ENCODE results near the gene CALCOCO1.

DNA sequence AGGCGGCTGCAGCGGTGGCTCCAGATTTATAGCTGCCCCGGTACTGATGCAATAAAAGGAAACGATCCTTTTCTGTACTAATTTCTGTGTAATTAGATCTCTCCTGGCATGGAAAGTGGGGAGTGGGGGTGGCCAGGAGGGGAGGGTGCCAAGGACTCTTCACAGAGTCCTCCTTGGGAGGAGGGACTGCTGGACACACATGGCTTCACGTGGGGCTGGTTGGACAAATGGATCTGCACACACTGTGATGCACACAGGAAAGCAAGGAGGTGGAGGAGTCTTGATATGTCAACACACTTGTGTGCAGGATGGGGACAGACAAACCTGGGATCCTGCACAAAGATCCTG, 27.6 kb downstream of the CALCOCO1 start:
- no peak for TF ChIP-seq ZNF274 (IDR thresholded peaks at IDR 0.05; ENCODE audit: borderline replicate concordance, low read depth, low read length)
- no peak for TF ChIP-seq TBP (optimal IDR thresholded peaks at IDR 0.05; ENCODE audit: low read depth, low read length)
- no peak for TF ChIP-seq NONO (IDR thresholded peaks at IDR 0.05; ENCODE audit: low read depth in 2 of 2, low read length in 1 of 2)
- TF ChIP-seq ZNF133 (CRISPR knock-in tag; IDR thresholded peaks at IDR 0.05), result no peak
- no peak for TF ChIP-seq ATF7 (IDR thresholded peaks at IDR 0.05)
- TF ChIP-seq, protein P1, sequence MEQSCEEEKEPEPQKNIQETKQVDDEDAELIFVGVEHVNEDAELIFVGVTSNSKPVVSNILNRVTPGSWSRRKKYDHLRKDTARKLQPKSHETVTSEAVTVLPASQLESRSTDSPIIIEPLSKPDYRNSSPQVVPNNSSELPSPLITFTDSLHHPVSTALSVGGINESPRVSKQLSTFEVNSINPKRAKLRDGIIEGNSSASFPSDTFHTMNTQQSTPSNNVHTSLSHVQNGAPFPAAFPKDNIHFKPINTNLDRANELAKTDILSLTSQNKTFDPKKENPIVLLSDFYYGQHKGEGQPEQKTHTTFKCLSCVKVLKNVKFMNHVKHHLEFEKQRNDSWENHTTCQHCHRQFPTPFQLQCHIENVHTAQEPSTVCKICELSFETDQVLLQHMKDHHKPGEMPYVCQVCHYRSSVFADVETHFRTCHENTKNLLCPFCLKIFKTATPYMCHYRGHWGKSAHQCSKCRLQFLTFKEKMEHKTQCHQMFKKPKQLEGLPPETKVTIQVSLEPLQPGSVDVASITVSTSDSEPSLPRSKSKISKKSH (CRISPR knock-in tag; IDR thresholded peaks at IDR 0.05), result no peak
- no peak for TF ChIP-seq BMI1 (IDR thresholded peaks at IDR 0.05; ENCODE audit: low read length)
- no peak for TF ChIP-seq FOS (IDR thresholded peaks at IDR 0.05; ENCODE audit: extremely low read depth, insufficient read length)
- no peak for TF ChIP-seq NFE2L1 (tag; IDR thresholded peaks at IDR 0.05; ENCODE audit: borderline replicate concordance, low read depth)
- no peak for TF ChIP-seq TAF1 (IDR thresholded peaks at IDR 0.05; ENCODE audit: control insufficient read depth, extremely low read depth, insufficient read depth, low read length, severe bottlenecking)
- no peak for TF ChIP-seq POLR2AphosphoS5 (IDR thresholded peaks at IDR 0.05; ENCODE audit: control insufficient read depth, insufficient read depth, low read depth, low read length)
- TF ChIP-seq, protein P2, sequence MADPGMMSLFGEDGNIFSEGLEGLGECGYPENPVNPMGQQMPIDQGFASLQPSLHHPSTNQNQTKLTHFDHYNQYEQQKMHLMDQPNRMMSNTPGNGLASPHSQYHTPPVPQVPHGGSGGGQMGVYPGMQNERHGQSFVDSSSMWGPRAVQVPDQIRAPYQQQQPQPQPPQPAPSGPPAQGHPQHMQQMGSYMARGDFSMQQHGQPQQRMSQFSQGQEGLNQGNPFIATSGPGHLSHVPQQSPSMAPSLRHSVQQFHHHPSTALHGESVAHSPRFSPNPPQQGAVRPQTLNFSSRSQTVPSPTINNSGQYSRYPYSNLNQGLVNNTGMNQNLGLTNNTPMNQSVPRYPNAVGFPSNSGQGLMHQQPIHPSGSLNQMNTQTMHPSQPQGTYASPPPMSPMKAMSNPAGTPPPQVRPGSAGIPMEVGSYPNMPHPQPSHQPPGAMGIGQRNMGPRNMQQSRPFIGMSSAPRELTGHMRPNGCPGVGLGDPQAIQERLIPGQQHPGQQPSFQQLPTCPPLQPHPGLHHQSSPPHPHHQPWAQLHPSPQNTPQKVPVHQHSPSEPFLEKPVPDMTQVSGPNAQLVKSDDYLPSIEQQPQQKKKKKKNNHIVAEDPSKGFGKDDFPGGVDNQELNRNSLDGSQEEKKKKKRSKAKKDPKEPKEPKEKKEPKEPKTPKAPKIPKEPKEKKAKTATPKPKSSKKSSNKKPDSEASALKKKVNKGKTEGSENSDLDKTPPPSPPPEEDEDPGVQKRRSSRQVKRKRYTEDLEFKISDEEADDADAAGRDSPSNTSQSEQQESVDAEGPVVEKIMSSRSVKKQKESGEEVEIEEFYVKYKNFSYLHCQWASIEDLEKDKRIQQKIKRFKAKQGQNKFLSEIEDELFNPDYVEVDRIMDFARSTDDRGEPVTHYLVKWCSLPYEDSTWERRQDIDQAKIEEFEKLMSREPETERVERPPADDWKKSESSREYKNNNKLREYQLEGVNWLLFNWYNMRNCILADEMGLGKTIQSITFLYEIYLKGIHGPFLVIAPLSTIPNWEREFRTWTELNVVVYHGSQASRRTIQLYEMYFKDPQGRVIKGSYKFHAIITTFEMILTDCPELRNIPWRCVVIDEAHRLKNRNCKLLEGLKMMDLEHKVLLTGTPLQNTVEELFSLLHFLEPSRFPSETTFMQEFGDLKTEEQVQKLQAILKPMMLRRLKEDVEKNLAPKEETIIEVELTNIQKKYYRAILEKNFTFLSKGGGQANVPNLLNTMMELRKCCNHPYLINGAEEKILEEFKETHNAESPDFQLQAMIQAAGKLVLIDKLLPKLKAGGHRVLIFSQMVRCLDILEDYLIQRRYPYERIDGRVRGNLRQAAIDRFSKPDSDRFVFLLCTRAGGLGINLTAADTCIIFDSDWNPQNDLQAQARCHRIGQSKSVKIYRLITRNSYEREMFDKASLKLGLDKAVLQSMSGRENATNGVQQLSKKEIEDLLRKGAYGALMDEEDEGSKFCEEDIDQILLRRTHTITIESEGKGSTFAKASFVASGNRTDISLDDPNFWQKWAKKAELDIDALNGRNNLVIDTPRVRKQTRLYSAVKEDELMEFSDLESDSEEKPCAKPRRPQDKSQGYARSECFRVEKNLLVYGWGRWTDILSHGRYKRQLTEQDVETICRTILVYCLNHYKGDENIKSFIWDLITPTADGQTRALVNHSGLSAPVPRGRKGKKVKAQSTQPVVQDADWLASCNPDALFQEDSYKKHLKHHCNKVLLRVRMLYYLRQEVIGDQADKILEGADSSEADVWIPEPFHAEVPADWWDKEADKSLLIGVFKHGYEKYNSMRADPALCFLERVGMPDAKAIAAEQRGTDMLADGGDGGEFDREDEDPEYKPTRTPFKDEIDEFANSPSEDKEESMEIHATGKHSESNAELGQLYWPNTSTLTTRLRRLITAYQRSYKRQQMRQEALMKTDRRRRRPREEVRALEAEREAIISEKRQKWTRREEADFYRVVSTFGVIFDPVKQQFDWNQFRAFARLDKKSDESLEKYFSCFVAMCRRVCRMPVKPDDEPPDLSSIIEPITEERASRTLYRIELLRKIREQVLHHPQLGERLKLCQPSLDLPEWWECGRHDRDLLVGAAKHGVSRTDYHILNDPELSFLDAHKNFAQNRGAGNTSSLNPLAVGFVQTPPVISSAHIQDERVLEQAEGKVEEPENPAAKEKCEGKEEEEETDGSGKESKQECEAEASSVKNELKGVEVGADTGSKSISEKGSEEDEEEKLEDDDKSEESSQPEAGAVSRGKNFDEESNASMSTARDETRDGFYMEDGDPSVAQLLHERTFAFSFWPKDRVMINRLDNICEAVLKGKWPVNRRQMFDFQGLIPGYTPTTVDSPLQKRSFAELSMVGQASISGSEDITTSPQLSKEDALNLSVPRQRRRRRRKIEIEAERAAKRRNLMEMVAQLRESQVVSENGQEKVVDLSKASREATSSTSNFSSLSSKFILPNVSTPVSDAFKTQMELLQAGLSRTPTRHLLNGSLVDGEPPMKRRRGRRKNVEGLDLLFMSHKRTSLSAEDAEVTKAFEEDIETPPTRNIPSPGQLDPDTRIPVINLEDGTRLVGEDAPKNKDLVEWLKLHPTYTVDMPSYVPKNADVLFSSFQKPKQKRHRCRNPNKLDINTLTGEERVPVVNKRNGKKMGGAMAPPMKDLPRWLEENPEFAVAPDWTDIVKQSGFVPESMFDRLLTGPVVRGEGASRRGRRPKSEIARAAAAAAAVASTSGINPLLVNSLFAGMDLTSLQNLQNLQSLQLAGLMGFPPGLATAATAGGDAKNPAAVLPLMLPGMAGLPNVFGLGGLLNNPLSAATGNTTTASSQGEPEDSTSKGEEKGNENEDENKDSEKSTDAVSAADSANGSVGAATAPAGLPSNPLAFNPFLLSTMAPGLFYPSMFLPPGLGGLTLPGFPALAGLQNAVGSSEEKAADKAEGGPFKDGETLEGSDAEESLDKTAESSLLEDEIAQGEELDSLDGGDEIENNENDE (IDR thresholded peaks at IDR 0.05; ENCODE audit: low read depth, low read length), result no peak
- TF ChIP-seq CREB1 (IDR thresholded peaks at IDR 0.05), result no peak
- no peak for TF ChIP-seq CREB1 (CRISPR knock-in tag; IDR thresholded peaks at IDR 0.05)
